Esophagus mucosa (tissue), 1 donor: Measurements from ENCODE around the gene MICAL2. TPM values are rescaled to one million over a fixed set of nuclear protein-coding genes. Genes with fewer than 3 reads are reported as not detected.
A peak's percentile ranks its signal among the peaks of the same experiment; 100 is the strongest.
"Not testable (repeated sequence)": the region's sequence is repeated elsewhere in the genome, so short reads cannot be mapped to it uniquely, and the experiment has no call there.

Experiments
- ATAC-seq: fragments of 200-7000 bp; cut with Tn5 transposase; one replicate; pipeline ENCODE4 v1.9.1; 2020
- total RNA-seq: library from RNA; stranded (reverse); gene quantifications from one replicate; pipeline ENCODE4 v1.2.4, GENCODE V29; 2023
- donor health status: DM: yes; HTN: yes; CAD: no.

The MICAL2 gene
- total RNA-seq, 1 donor from 2014 or later: 15.5 TPM

DNA sequence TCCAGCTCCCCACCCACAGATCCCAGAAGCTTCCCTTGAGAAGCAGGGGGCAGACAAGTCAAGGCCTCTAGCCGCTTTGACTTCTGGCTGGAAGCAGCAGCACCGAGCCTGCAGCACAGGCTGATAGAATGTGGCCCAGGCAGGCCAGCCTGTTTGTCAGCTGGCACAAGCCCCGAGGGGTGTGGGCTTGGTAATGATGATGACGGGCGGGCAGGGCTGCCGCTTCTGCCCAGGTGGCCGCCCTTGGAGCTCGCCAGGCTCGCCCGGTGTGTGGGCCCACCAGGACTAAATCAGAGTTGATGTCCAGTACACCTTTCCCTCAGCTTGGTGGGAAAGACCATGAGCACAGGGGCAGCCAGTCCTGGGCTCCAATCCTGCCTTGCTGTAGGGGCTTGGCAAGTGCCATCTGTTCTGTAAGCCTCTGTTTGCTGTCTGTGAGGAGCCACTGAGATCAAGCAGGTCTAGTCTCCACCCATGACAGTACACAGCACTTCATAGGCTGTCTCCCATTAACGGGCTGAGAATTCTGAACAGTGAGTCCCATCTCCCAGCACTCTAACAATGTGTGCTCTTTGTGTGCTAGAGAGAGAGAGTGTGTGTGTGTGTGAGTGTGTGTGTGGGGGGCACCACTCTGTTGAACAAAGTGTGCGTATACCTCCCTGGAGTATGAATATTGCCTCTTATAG, 26.8 kb downstream of the MICAL2 start:
- ATAC-seq: peak; percentile 96

DNA sequence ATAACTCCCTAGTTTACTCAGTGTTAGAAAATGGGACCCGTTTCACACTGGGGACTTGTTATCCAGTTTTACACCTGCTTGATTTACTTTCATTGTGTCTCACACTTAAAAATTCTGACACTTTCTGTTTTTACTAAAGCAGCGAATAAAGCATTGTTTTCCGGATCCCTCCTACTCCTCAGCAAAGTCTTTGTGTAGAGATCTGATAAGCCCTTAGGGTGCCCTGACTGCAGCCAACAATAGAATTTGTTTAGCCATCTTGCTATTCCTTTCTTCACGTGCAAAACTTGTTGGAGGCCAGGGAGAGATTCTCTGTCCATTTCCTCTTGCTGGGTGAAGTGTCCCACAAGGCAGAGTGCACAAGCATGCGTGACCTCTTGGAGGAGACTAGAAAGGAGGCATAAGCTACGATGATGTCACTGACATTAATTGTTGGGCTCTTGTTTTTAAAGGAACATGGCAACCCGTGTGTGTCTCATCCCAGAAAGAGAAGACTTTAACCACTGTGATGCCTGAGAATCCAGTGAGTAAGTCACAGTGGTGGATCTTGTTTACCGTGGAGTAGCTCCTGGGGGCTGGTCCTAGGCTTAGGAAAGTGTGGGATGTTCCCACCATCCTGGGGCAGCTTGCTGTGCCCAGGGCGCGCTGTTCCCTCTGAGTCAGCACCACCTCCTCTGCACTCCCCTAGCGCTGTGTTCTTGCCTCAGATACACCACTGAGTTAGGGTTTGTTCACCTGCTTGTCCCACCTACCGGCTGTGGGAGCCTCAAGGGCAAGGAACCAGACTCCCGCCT, 27.7 kb downstream of the MICAL2 start:
- ATAC-seq: peak; percentile 53

GRCh38 chr11:12139144-12139881, 28.9 kb downstream of the MICAL2 start:
- ATAC-seq: no peak

GRCh38 chr11:12140186-12140793, 29.9 kb downstream of the MICAL2 start:
- ATAC-seq: no peak

GRCh38 chr11:12141283-12141682, 30.9 kb downstream of the MICAL2 start:
- ATAC-seq: no peak

- no peak for ATAC-seq
Measured at GRCh38 chr11:12142176-12142575, 31.8 kb downstream of the MICAL2 start.

DNA sequence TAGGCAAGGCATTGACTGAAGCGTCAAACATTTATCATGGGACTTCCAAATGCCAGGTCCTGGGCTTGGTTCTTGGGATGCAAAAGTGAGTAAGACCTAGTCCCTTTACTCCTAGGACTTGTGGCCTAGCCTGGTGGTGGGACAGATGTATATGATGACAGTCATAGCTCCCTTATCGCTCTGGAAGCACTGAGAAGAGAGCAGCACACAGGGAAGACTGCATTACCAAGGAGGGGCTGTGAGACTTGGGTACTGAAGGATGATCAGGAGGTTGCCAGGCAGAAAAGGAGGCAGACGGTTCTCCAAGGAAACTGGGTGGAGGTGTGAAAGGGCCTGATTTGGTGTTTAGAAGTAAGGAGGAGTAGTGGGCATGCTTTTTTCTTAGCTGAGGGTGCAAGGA, 32.5 kb downstream of the MICAL2 start:
- ATAC-seq: no peak

DNA sequence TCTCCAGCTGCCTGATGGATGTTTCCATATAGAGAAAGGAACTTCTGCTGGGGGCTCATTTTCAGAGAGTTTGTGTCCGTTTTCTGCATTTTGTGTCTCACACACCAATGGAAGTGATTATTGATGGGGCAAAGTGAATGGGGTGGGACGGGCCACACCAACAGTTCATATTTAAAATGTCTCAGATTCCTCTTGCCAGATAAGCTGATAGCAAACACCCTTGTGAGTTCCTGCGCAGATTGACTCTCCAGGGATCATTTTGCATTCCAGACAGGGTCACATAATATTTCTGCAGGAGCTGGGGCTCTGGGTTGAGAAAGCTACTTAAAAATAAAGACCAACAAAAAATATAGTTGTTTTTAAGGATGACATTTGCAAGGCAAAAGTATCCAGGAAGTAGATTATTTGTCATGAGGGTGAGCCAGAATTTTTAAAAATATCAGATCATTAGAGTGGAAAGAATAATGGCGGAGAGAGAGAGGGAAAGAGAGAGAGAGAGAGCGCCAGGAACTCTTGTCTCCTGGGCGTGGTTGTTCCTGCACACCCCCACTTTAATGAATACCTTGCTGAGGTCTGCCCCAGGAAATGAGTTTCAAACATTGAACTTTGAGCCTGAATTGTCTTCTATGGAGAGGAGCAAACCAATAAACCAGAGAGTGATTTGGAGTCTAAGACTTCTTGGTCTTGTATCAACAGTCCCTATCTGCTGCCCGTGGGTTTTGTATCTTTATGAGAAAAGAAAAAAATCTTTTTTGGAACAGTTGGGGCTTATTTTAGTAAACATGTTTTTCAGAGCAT, 33.3 kb downstream of the MICAL2 start:
- ATAC-seq: no peak

GRCh38 chr11:12144330-12145174, 34.2 kb downstream of the MICAL2 start:
- ATAC-seq: no peak

GRCh38 chr11:12146678-12147077, 36.3 kb downstream of the MICAL2 start:
- not testable (repeated sequence) for ATAC-seq

GRCh38 chr11:12147827-12148226, 37.4 kb downstream of the MICAL2 start:
- ATAC-seq: no peak

GRCh38 chr11:12148466-12148865, 38.1 kb downstream of the MICAL2 start:
- ATAC-seq: no peak

- no peak for ATAC-seq
Measured at GRCh38 chr11:12148882-12149281, 38.5 kb downstream of the MICAL2 start.

DNA sequence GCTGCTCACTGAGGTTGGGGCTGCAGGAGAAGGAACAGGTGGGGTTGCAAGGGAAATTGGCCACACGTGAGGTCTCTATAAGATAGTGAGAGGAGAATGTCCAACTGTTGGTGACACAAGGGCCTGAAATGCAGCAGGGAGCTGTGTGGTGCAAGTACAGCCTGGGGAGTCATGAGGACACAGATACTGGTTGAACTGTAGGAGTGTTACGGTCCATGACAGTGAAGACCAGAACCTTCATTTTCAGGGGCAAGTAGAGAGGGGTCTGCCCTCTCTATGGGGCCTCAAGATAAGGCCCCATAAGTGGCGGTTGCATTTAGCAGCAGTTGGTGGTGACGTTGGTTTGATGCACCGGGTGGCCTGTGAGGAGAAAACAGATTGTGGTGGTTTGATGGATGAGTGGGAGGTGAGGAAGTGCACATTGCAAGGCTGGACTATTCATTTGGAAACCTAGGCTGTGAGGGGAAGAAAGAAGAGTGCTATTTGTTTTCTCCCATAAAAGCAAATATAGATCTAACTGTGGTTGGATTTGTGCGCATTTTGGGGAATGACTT, 39.4 kb downstream of the MICAL2 start:
- no peak for ATAC-seq

- no peak for ATAC-seq
Measured at GRCh38 chr11:12150831-12151382, 40.5 kb downstream of the MICAL2 start.

- ATAC-seq: no peak
Measured at GRCh38 chr11:12152321-12152720, 41.9 kb downstream of the MICAL2 start.

DNA sequence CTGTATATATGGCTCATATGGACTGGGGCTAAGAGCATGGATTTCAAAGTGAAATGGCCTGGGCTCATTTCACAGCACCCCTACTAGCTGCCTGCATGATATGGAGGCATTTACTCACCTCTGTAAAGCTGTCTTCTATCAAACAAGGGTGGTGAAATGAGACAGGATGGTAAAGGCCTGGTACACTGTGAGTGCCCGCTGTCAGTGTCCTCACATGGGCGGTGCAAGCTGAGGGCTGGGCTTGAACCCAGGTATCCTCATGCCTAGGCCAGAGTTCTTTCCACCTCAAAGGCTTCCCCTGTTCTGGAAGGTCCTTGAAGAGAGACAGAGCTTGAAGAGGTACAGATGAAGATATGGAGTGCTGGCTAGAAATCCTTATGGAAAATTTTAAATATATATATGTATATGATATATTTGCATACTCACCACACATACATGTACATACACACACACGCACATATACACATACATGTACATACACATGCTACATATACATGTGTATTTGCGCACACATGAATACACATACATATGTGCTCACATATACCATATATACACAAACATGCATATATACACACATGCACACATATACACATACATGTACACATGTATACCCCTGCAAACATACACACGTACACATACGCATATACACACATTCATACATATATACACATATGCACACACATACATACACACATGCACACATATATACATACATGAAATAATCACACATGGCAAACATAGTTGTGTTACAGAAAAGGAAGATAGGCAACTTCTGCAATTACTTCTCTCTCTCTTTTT, 44.7 kb downstream of the MICAL2 start:
- no peak for ATAC-seq

- no peak for ATAC-seq
Measured at GRCh38 chr11:12155696-12156095, 45.3 kb downstream of the MICAL2 start.

- ATAC-seq: no peak
Measured at GRCh38 chr11:12156301-12157140, 46.1 kb downstream of the MICAL2 start.
